Ishikawa (cell line): ENCODE measurements around the gene PYGO2.

Experiments
- RAD21 ChIP-seq: IDR thresholded peaks from 2 replicates; pipeline ENCODE4 v1.6.1; 2012; ENCODE audit warnings: low read depth
- TAF1 ChIP-seq: IDR thresholded peaks from 2 replicates; pipeline ENCODE4 v1.6.1; 2012; ENCODE audit warnings: low read depth, mild to moderate bottlenecking

DNA sequence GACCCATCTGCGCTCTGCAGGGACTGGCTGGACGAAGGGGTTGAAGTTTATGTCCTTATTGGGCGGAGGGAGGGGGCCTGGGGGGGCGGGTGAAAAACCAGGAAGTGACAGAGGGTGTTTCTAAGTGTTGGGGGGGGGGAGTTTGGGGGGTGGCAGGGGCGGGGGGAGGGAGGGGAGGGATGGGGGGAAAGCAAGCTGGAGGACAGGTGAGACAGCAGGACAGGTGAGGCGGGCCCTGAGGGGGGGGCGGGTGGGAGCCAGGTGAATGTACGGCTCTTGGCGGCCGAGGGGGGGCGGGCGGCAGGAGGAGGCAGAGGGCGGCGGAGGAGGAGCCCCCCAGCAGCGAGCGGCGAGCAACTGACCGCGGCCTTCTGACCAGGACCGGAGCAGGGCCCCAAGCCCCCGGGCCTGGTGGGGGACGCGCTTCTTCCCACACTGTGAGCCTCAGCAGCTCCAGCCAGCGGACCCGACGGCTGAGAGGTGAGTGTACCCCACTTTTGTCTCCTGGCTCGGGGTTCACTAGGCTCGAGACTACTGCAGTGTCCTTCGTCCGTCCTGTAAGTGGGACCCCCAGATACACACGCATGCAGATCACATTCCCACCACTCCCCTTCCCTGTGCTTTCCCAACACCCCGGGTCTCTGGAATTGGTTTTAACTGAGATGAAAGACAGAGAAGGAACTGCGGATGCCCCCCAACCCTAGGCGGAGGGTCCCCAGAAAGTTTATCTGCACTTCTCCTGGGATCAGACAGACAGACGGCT, 41.1 kb upstream of the PYGO2 start, which contains the start of gene ZBTB7B:
- TF ChIP-seq RAD21 (no peak), TAF1 (peak; percentile 23; the same call in 1 of the 2 replicates)
